Dermis blood vessel endothelial cell (primary cell): ENCODE measurements around the gene PNPLA6. TPM values are rescaled to one million over a fixed set of nuclear protein-coding genes. Genes with fewer than 3 reads are reported as not detected.
"Not testable (repeated sequence)": the region's sequence is repeated elsewhere in the genome, so short reads cannot be mapped to it uniquely, and the experiment has no call there.

Experiments
- DNase-seq: peaks from one replicate; pipeline ENCODE4 v3.0.0; 2010
- total RNA-seq: library from RNA; depleted of rRNA; stranded (reverse); fragments of >200 nt; gene quantifications from 2 replicates; pipeline ENCODE4 v1.2.3, GENCODE V29; 2014

The PNPLA6 gene
- total RNA-seq, 1 donor from 2014 or later = 107 TPM

DNA sequence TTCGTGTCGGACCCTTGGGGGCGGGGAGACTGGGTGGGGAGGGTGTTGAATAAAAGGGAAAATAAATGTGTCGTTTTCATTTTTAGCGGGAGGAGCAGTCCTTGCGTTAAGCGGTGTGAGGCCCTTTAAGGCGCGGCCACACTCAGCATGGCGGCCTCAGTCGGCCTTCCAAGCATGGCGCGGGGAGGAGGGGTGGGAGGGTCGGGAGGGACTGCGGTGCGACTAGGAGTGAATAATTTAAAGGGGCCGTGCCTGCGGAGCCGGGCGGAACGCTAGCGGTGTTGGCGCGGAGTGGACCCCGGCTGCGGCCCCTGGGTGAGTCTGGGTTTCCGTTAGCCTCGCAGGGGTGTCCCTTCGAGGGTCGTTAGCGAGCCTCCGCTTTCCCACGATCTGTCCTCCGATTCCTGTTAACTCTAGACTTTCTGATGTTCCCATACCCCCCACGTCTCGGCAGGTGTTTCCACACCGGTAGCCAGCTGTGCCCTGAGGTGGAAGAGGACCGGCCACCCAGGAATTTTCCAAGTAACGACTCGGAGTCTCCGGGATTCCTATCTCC, 1.5 kb upstream of the PNPLA6 start:
- peak; percentile 92 for DNase-seq

DNA sequence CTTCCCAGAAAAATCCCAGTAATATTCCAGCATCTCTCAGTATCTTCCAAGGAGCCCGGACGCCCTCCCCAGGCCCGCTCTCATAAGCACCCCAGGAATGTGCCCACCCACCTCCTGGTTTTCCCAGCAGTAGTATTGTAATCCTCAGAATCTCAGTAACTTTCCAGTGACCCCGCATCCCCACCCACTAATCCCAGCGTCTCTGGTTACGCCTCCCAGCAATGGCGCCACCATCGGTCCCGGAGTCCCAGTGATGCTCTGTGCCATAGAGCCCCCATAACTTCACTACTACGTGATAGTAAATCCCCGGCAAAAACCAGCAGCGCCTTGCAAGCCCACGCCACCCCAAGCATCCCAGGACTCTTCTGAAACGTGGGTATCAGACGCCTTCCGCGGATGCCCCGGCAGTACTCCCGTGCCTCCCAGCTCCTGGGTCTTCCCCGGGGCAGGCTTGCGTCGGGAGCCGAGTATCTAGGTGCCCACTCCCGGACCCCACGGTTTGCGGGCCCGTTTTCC, 928 bp upstream of the PNPLA6 start:
- DNase-seq = peak; percentile 93

- no peak for DNase-seq
Observed at GRCh38 chr19:7535998-7536695, 630 bp downstream of the PNPLA6 start.

GRCh38 chr19:7538990-7539389, 3.5 kb downstream of the PNPLA6 start:
- not testable (repeated sequence) for DNase-seq

DNA sequence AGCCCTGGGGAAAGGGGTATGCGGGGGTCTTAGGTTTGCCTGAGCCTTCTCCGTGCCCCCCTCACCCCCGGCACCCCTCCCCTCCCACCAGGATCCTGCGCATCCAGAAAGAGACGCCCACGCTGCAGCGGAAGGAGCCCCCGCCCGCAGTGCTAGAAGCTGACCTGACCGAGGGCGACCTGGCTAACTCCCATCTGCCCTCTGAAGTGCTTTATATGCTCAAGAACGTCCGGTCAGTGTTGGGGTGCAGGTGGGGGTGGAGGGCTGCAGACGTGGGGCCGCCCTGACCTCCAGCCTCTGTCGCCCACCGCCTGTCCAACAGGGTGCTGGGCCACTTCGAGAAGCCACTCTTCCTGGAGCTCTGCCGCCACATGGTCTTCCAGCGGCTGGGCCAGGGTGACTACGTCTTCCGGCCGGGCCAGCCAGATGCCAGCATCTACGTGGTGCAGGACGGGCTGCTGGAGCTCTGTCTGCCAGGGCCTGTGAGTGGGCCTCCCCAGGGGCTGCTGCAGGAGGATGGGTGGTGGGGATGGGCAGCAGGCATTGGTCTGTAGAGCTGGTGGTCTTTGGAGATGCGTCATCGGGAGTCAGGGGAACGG, 4.4 kb downstream of the PNPLA6 start:
- DNase-seq = no peak

- DNase-seq = peak; percentile 52
Observed at GRCh38 chr19:7540761-7541474, 5.4 kb downstream of the PNPLA6 start.

DNA sequence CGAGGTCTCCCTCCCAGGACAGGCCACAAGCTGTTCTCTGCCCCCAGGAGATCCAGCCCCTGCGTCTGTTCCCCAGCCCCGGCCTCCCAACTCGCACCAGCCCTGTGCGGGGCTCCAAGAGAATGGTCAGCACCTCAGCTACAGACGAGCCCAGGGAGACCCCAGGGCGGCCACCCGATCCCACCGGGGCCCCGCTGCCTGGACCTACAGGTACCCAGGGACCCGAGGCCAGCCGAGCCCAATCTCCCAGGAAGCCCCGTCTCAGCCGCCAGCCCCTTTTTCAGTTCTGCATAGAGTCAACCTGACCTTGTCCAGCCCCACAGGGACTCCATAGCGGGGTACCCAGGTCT, 5.9 kb downstream of the PNPLA6 start:
- no peak for DNase-seq

DNA sequence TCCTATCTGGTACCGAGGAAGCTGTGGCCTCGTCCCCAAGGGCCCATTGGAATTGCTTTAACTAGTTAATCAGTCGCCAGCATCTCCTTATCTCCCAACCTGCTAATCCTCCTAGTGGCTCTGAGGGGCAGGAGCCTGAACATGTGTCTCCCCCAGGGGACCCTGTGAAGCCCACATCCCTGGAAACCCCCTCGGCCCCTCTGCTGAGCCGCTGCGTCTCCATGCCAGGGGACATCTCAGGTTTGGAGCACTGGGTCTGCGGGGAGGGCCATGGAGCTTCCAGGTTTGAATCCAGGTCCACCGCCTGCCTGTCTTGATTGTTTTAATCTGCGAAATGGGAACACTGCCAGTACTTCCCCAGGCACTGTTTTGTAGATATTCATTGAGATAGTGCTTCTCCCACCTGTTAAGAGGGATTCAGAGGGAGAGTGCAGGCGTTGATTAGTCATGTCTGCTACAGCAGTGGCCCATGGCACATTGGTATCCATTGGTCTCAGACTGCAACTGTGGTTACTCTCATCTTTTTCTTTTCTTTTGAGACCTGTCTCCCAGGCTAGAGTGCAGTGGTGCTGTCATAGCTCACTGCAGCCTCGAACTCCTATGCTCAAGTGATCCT, 6.4 kb downstream of the PNPLA6 start:
- no peak for DNase-seq

- no peak for DNase-seq
Observed at GRCh38 chr19:7542556-7543348, 7.2 kb downstream of the PNPLA6 start.

GRCh38 chr19:7544626-7545025, 9.1 kb downstream of the PNPLA6 start:
- no peak for DNase-seq

- DNase-seq = no peak
Observed at GRCh38 chr19:7545300-7545699, 9.8 kb downstream of the PNPLA6 start.

DNA sequence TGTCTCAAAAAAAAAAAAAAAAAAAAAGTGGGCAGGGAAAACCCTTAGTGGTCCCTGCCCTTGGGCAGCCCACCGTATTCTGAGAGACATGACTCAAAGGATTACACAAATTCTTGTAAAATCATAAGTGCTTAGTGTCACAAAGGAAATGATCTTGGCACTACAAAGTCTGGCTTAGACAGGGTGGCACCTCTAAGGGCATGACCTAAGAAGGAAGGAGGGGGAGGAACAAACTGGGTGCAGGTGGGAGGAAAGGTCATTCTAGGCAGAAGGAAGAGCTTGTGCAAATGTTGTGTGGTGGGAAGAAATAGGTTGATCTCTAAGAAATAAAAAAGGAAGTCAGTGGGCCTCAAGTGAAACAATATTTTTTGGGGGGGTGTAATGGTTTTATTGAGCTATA, 10.4 kb downstream of the PNPLA6 start:
- no peak for DNase-seq

- no peak for DNase-seq
Observed at GRCh38 chr19:7547159-7547558, 11.6 kb downstream of the PNPLA6 start.

GRCh38 chr19:7549429-7550148, 14.1 kb downstream of the PNPLA6 start:
- no peak for DNase-seq

- no peak for DNase-seq
Observed at GRCh38 chr19:7550169-7550770, 14.8 kb downstream of the PNPLA6 start.

- peak; percentile 40 for DNase-seq
Observed at GRCh38 chr19:7550987-7551761, 15.7 kb downstream of the PNPLA6 start.

DNA sequence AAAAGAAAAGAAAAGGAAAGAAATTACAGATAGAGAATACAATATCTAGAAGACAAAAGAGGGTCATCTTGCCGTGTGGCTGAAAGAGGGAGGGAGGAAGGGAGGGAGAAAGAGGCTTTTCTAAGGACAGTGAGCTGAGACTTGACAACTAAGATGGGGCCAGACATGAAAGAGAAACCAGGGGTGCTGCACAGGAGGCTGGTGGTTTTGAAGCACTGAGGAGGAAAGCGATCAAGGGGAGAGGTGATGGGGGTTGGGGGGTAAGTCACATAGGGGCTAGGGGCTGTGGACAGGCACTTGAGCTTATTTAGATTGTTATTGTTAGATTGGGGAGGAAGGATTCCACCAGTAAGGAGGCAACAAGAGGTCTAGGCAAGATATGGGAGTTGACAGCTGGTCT, 17.3 kb downstream of the PNPLA6 start:
- DNase-seq = no peak

DNA sequence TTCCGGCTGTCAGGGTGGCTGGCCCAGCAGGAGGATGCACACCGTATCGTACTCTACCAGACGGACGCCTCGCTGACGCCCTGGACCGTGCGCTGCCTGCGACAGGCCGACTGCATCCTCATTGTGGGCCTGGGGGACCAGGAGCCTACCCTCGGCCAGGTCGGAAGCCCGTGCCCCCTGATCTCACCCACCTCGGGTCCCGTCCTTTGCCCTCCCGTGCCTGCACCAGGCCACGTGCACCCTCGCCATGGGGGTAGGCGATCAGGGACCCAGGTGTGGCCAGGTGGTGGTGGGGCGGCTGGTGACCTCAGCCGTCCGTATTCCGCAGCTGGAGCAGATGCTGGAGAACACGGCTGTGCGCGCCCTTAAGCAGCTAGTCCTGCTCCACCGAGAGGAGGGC, 19.0 kb downstream of the PNPLA6 start:
- DNase-seq = no peak

GRCh38 chr19:7554990-7555864, 19.7 kb downstream of the PNPLA6 start:
- no peak for DNase-seq
